HK-2 (cell line): ENCODE measurements around the gene PALM3.
"Not testable (repeated sequence)": the region's sequence is repeated elsewhere in the genome, so short reads cannot be mapped to it uniquely, and the experiment has no call there.

Experiments
- DNase-seq: peaks from one replicate; pipeline ENCODE4 v3.0.0-alpha.2; 2018; ENCODE audit not compliant: unreplicated experiment

Gene PALM3

GRCh38 chr19:14059652-14060155 is 2.2 kb downstream of the PALM3 start:
- no peak for DNase-seq

GRCh38 chr19:14059093-14059480 is 2.8 kb downstream of the PALM3 start:
- no peak for DNase-seq

- no peak for DNase-seq
Observed at GRCh38 chr19:14058182-14059092, 3.4 kb downstream of the PALM3 start.

- DNase-seq, result no peak
Observed at GRCh38 chr19:14056741-14057356, 5.0 kb downstream of the PALM3 start.

- no peak for DNase-seq
Observed at GRCh38 chr19:14056069-14056666, 5.7 kb downstream of the PALM3 start.

- no peak for DNase-seq
Observed at GRCh38 chr19:14055396-14055795, 6.5 kb downstream of the PALM3 start.

- no peak for DNase-seq
Observed at GRCh38 chr19:14054721-14055120, 7.2 kb downstream of the PALM3 start.

GRCh38 chr19:14054099-14054498 is 7.8 kb downstream of the PALM3 start:
- no peak for DNase-seq

GRCh38 chr19:14053500-14053899 is 8.4 kb downstream of the PALM3 start:
- no peak for DNase-seq

- no peak for DNase-seq
Observed at GRCh38 chr19:14053032-14053431, 8.8 kb downstream of the PALM3 start.

- no peak for DNase-seq
Observed at GRCh38 chr19:14052470-14052869, 9.4 kb downstream of the PALM3 start.

- no peak for DNase-seq
Observed at GRCh38 chr19:14051980-14052379, 9.9 kb downstream of the PALM3 start.

- DNase-seq, result not testable (repeated sequence)
Observed at GRCh38 chr19:14050961-14051360, 10.9 kb downstream of the PALM3 start.

GRCh38 chr19:14050512-14050911 is 11.4 kb downstream of the PALM3 start:
- no peak for DNase-seq

- peak; percentile 49 for DNase-seq
Observed at GRCh38 chr19:14048443-14049153, 13.3 kb downstream of the PALM3 start.

- not testable (repeated sequence) for DNase-seq
Observed at GRCh38 chr19:14047866-14048265, 14.0 kb downstream of the PALM3 start.

GRCh38 chr19:14042659-14043608 is 18.9 kb downstream of the PALM3 start:
- not testable (repeated sequence) for DNase-seq

GRCh38 chr19:14039181-14039580 is 22.7 kb downstream of the PALM3 start:
- no peak for DNase-seq

- DNase-seq, result no peak
Observed at GRCh38 chr19:14035706-14036105, 26.2 kb downstream of the PALM3 start.

GRCh38 chr19:14035159-14035558 is 26.7 kb downstream of the PALM3 start:
- DNase-seq, result not testable (repeated sequence)

GRCh38 chr19:14033946-14034345 is 27.9 kb downstream of the PALM3 start:
- no peak for DNase-seq
